HepG2 (cell line): ENCODE data around the gene ERP44. TPM values are rescaled to one million over a fixed set of nuclear protein-coding genes. Genes with fewer than 3 reads are reported as not detected.
A peak's percentile ranks its signal among the peaks of the same experiment; 100 is the strongest.

Experiments
- ATAC-seq: fragments of 200-7000 bp; cut with Tn5 transposase; 3 replicates; pipeline ENCODE4 v1.9.1; 2020; ENCODE audit warnings: mild to moderate bottlenecking, moderate library complexity
- BruUV-seq: library from RNA; stranded (reverse); fragments of 400-500 nt; replicated peaks from 2 replicates; lab custom pipeline; 2021; lab: Mats Ljungman, UMichigan
- CTCF ChIA-PET: fragments of 300-600 bp; formaldehyde crosslinking; extraction: SDS; loops from one replicate; lab custom pipeline; 2021; ENCODE audit warnings: low total read pairs, inconsistent platforms, low intra/inter-chr PET ratio; lab: Yijun Ruan, JAX
- POLR2A ChIA-PET: fragments of 350-600 bp; sonication (Branson Sonifier 250); formaldehyde crosslinking; loops from one replicate; lab custom pipeline; 2020; ENCODE audit warnings: antibody characterized with exemption, inconsistent platforms; lab: Yijun Ruan, JAX
- DNase-seq: peaks from one replicate; pipeline ENCODE4 v3.0.0-alpha.2; 2015; ENCODE audit warnings: low spot score
- FAIRE-seq: peaks from 3 replicates; lab custom pipeline; 2011; peaks lifted over from hg19 to GRCh38; lab: Jason Lieb, UNC
- H2AFZ ChIP-seq: one replicate; pipeline ENCODE4 v1.6.1; 2011; ENCODE audit warnings: low read length, inconsistent platforms
- H3K27ac ChIP-seq: fragments of 300-600 bp; 3 replicates; pipeline ENCODE4 v1.8.0; 2011; ENCODE audit warnings: mixed run types, mild to moderate bottlenecking, mixed read lengths, low read length, inconsistent platforms; ENCODE audit not compliant: insufficient read depth; ENCODE audit errors: extremely low read length
- H3K27me3 ChIP-seq, 2 experiments: fragments of 200-600 bp in 1 of 2; 2 replicates in 1 of 2; 3 replicates in 1 of 2; pipeline versions ENCODE4 v1.6.0 to v1.8.0; 2011; ENCODE audit warnings: low read length in 2 of 2, mild to moderate bottlenecking in 2 of 2, moderate library complexity in 2 of 2, inconsistent platforms in 1 of 2; ENCODE audit not compliant: insufficient read depth in 2 of 2, control insufficient read depth in 1 of 2
- H3K36me3 ChIP-seq, 2 experiments: fragments of 200-600 bp in 1 of 2; replicated peaks in 1 of 2; 2 replicates in 1 of 2; 3 replicates in 1 of 2; pipeline versions ENCODE4 v1.5.1 to v1.8.0; 2011; ENCODE audit warnings: low read length in 2 of 2, inconsistent platforms in 1 of 2; ENCODE audit not compliant: insufficient read depth in 2 of 2, control insufficient read depth in 1 of 2
- H3K4me1 ChIP-seq: 2 replicates; pipeline ENCODE4 v1.5.1; 2012; ENCODE audit warnings: low read length, inconsistent platforms; ENCODE audit not compliant: insufficient read depth
- H3K4me2 ChIP-seq: 2 replicates; pipeline ENCODE4 v1.6.0; 2011; ENCODE audit warnings: low read depth, low read length, inconsistent platforms
- H3K4me3 ChIP-seq, 3 experiments: fragments of 200-600 bp in 1 of 3; sonication (generic), shearing (Covaris generic) in 1 of 3; replicated peaks in 1 of 3; 2 replicates each; pipeline ENCODE4 v1.5.1; 2011 to 2016; ENCODE audit warnings: low read length in 3 of 3, inconsistent platforms in 2 of 3, low read depth in 2 of 3, mild to moderate bottlenecking in 2 of 3, control low read depth in 1 of 3, mixed read lengths in 1 of 3; ENCODE audit not compliant: insufficient read depth in 1 of 3
- H3K79me2 ChIP-seq: one replicate; pipeline ENCODE4 v1.6.1; 2011; ENCODE audit warnings: low read length, inconsistent platforms; ENCODE audit not compliant: insufficient read depth
- H3K9ac ChIP-seq: 2 replicates; pipeline ENCODE4 v1.6.0; 2011; ENCODE audit warnings: mild to moderate bottlenecking, low read depth, low read length, inconsistent platforms; ENCODE audit not compliant: insufficient read depth
- H3K9me3 ChIP-seq: 2 replicates; pipeline ENCODE4 v1.5.1; 2012; ENCODE audit warnings: mild to moderate bottlenecking, low read length
- H4K20me1 ChIP-seq: 2 replicates; pipeline ENCODE4 v1.6.0; 2011; ENCODE audit warnings: inconsistent platforms, mild to moderate bottlenecking, low read length, moderate library complexity; ENCODE audit not compliant: insufficient read depth
- BHLHE40 ChIP-seq: IDR thresholded peaks from 2 replicates; pipeline ENCODE4 v1.6.1; 2011; ENCODE audit warnings: low read length, improper control_type of control experiment
- MAFF ChIP-seq: IDR thresholded peaks from 2 replicates; pipeline ENCODE4 v1.6.1; 2011; ENCODE audit warnings: low read depth, low read length, improper control_type of control experiment
- MAFK ChIP-seq, 2 experiments: IDR thresholded peaks in 1 of 2; conservative IDR thresholded peaks in 1 of 2; 2 replicates each; pipeline ENCODE4 v1.6.1; 2011; ENCODE audit warnings: improper control_type of control experiment in 2 of 2, low read length in 2 of 2
- PAX8 ChIP-seq: sonication (generic); formaldehyde crosslinking; IDR thresholded peaks from 2 replicates; pipeline ENCODE4 v1.8.0; 2022; ENCODE audit warnings: mild to moderate bottlenecking, missing genetic modification reagents, borderline replicate concordance
- YEATS2 ChIP-seq: sonication (generic); formaldehyde crosslinking; IDR thresholded peaks from 2 replicates; pipeline ENCODE4 v1.4.0; 2020; ENCODE audit warnings: missing genetic modification reagents, borderline replicate concordance
- ZNF609 ChIP-seq: sonication (generic); formaldehyde crosslinking; IDR thresholded peaks from 2 replicates; pipeline ENCODE4 v1.4.0; 2020; ENCODE audit warnings: mild to moderate bottlenecking, missing genetic modification reagents, borderline replicate concordance
- WGBS: methylation state at CpG from one replicate; pipeline ENCODE4 v1.1.6; 2017; ENCODE audit warnings: low lambda C conversion rate; 5-methylcytosine and 5-hydroxymethylcytosine counted together
- in situ Hi-C: cut with HindIII; loops from 2 replicates; pipeline ENCODE4 v1.10.0; 2017; ENCODE audit warnings: low pct_unique_long_range_greater_than_20kb; ENCODE audit not compliant: extremely low pct_ligation_motif_present
- intact Hi-C: fragments of 100-400 bp; cut with micrococcal nuclease; formaldehyde crosslinking; loops from one replicate; pipeline ENCODE4 v1.10.0; 2022; ENCODE audit not compliant: unreplicated experiment
- polyA plus RNA-seq, 8 experiments: library from polyadenylated mRNA; depleted of rRNA in 3 of 8; stranded (reverse) in 7 of 8; unstranded in 1 of 8; fragments of >200 nt; fragmentation: Illumina TruSeq in 4 of 8; extraction: Trizol in 4 of 8; gene quantifications; 2 replicates each; pipeline versions ENCODE4 v1.2.1 to v1.2.3, GENCODE V29; 2011 to 2016; ENCODE audit warnings: low read depth in 4 of 8, missing spikeins in 1 of 8, mixed read lengths in 1 of 8; ENCODE audit not compliant: insufficient read depth in 1 of 8
- total RNA-seq, 5 experiments: library from RNA; depleted of rRNA; stranded (reverse); fragments of >200 nt; fragmentation: Illumina TruSeq; extraction: Trizol; gene quantifications; 2 replicates each; pipeline ENCODE4 v1.2.3, GENCODE V29; 2016; ENCODE audit warnings: low read depth in 1 of 5

ERP44 gene
- total and polyA plus RNA-seq, 2 of the 13 experiments (the other 11 are each of a cell fraction or from before 2014, with no cell fraction given) = 8.9 to 13.8 TPM

GRCh38 chr9:99999797-100000196 lies 99.0 kb downstream of the ERP44 start:
- in situ Hi-C loops = loop anchor here (10.0 to 25.0 kb wide), 3 partner anchors 175 to 812 kb away; partner anchors contain the start of gene NR4A3
- 97% methylated on average over 5 of the region's 5 CpGs for WGBS
- TF ChIP-seq ZNF609 (CRISPR knock-in tag) (no peak), MAFK (conservative IDR thresholded peaks at IDR 0.05 in 1 of 2, IDR thresholded peaks at IDR 0.05 in 1 of 2; ENCODE audit: low read length in 2 of 2) (peak; percentile 74 to 79), MAFF (peak; percentile 73), PAX8 (CRISPR knock-in tag) (no peak), BHLHE40 (no peak), YEATS2 (CRISPR knock-in tag) (no peak)
- TF ChIP-seq, all 625 proteins: peak for 2
- H3K9ac ChIP-seq = no peak overlapping the region
- intact Hi-C loops = no loop called here
- CTCF ChIA-PET = no interaction called here
- no peaks in the 10 kb centered on the region for H3K79me2 ChIP-seq
- no peak for DNase-seq
- H3K9me3 ChIP-seq = no peaks in the 10 kb centered on the region
- H3K4me1 ChIP-seq = no peaks in the 10 kb centered on the region
- peaks cover 5 to 24% of the 10 kb centered on the region in 2 experiments; a peak in 3 of 5 replicates for H3K36me3 ChIP-seq
- no peak overlapping the region for H3K4me3 ChIP-seq
- no TSS peak for BruUV-seq
- no peak overlapping the region for H3K27ac ChIP-seq
- H4K20me1 ChIP-seq = no peaks in the 10 kb centered on the region
- H3K27me3 ChIP-seq = no peaks in the 10 kb centered on the region
- no peak overlapping the region for H2AFZ ChIP-seq
- no peak for FAIRE-seq
- no peak overlapping the region for H3K4me2 ChIP-seq
- POLR2A ChIA-PET = no interaction called here
- ATAC-seq = no peak
